Fibroblast of lung (primary cell): ENCODE results near the gene SLC27A3. TPM values are rescaled to one million over a fixed set of nuclear protein-coding genes. Genes with fewer than 3 reads are reported as not detected.

Experiments used
- DNase-seq, 2 donors: peaks; one replicate each; pipeline versions ENCODE4 v3.0.0 to v3.0.0-alpha.2; 2010; ENCODE audit warnings: low read depth in 2 of 2
- H2AFZ ChIP-seq: 2 replicates; pipeline ENCODE4 v1.5.1; 2012; ENCODE audit warnings: low read length, control low read depth, inconsistent platforms
- H3K27ac ChIP-seq: 2 replicates; pipeline ENCODE4 v1.5.1; 2011; ENCODE audit warnings: low read length, control low read depth; ENCODE audit not compliant: insufficient read depth
- H3K27me3 ChIP-seq: 2 replicates; pipeline ENCODE4 v1.5.1; 2011; ENCODE audit warnings: mild to moderate bottlenecking, low read length; ENCODE audit not compliant: control insufficient read depth, insufficient read depth
- H3K36me3 ChIP-seq: 2 replicates; pipeline ENCODE4 v1.5.1; 2011; ENCODE audit warnings: low read length; ENCODE audit not compliant: control insufficient read depth, insufficient read depth
- H3K4me1 ChIP-seq: 2 replicates; pipeline ENCODE4 v1.5.1; 2011; ENCODE audit warnings: low read length; ENCODE audit not compliant: control insufficient read depth, insufficient read depth; ENCODE audit errors: extremely low read depth
- H3K4me2 ChIP-seq: 2 replicates; pipeline ENCODE4 v1.5.1; 2011; ENCODE audit warnings: low read length, control low read depth; ENCODE audit not compliant: insufficient read depth; ENCODE audit errors: extremely low read depth
- H3K4me3 ChIP-seq, 4 experiments: fragments of 200-600 bp in 1 of 4; sonication (generic) in 1 of 4; replicated peaks in 1 of 4; 2 replicates each; pipeline ENCODE4 v1.5.1; 2011 to 2016; ENCODE audit warnings: low read length in 4 of 4, low read depth in 3 of 4, mild to moderate bottlenecking in 3 of 4, control low read depth in 2 of 4, inconsistent platforms in 1 of 4, mixed read lengths in 1 of 4; ENCODE audit not compliant: insufficient read depth in 1 of 4; ENCODE audit errors: control extremely low read depth in 1 of 4
- H3K79me2 ChIP-seq: 2 replicates; pipeline ENCODE4 v1.5.1; 2012; ENCODE audit warnings: mild to moderate bottlenecking, low read length, inconsistent platforms; ENCODE audit not compliant: control insufficient read depth, insufficient read depth
- H3K9ac ChIP-seq: 2 replicates; pipeline ENCODE4 v1.5.1; 2011; ENCODE audit warnings: mild to moderate bottlenecking, low read length, control low read depth; ENCODE audit not compliant: insufficient read depth
- H3K9me3 ChIP-seq: 2 replicates; pipeline ENCODE4 v1.5.1; 2012; ENCODE audit warnings: low read depth, low read length; ENCODE audit not compliant: control insufficient read depth, insufficient read depth
- H4K20me1 ChIP-seq: 2 replicates; pipeline ENCODE4 v1.5.1; 2011; ENCODE audit warnings: low read length; ENCODE audit not compliant: control insufficient read depth, insufficient read depth; ENCODE audit errors: extremely low read depth
- CTCF ChIP-seq, 2 donors: IDR thresholded peaks in 1 of 2; conservative IDR thresholded peaks in 1 of 2; 1 replicate in 1 of 2; 2 replicates in 1 of 2; pipeline ENCODE4 v1.5.1; 2011 to 2012; ENCODE audit warnings: low read length in 2 of 2, control low read depth in 1 of 2, inconsistent platforms in 1 of 2, low read depth in 1 of 2, mild to moderate bottlenecking in 1 of 2
- EZH2 ChIP-seq: IDR thresholded peaks from 2 replicates; pipeline ENCODE4 v1.5.1; 2012; ENCODE audit warnings: low read length, control low read depth, mild to moderate bottlenecking; ENCODE audit errors: missing control alignments
- polyA plus RNA-seq, 2 donors: library from polyadenylated mRNA; depleted of rRNA in 1 of 2; stranded (reverse) in 1 of 2; unstranded in 1 of 2; fragments of >200 nt; gene quantifications; 2 replicates each; pipeline ENCODE4 v1.2.1, GENCODE V29; 2011 to 2012; ENCODE audit warnings: missing spikeins in 1 of 2
- total RNA-seq: library from RNA; depleted of rRNA; stranded (reverse); fragments of >200 nt; gene quantifications from 2 replicates; pipeline ENCODE4 v1.2.1, GENCODE V29; 2014

Gene SLC27A3
- total and polyA plus RNA-seq, 2 donors (not counting 1 experiment from before 2014, with no cell fraction given): 9.7 to 30.6 TPM

GRCh38 chr1:153801786-153802697 is 26.8 kb downstream of the SLC27A3 start:
- Histone ChIP-seq H3K36me3 (no peaks in the 10 kb centered on the region), H4K20me1 (no peaks in the 10 kb centered on the region), H3K27me3 (no peaks in the 10 kb centered on the region), H3K9ac (no peak overlapping the region), H3K4me3 (no peak overlapping the region), H3K4me1 (peaks cover 5% of the 10 kb centered on the region), H3K9me3 (no peaks in the 10 kb centered on the region), H3K4me2 (no peak overlapping the region), H3K79me2 (no peaks in the 10 kb centered on the region), H2AFZ (no peak overlapping the region), H3K27ac (no peak overlapping the region)
- no peak for TF ChIP-seq EZH2
- TF ChIP-seq CTCF (conservative IDR thresholded peaks at IDR 0.05 in 1 of 2, IDR thresholded peaks at IDR 0.05 in 1 of 2; ENCODE audit: low read depth in 1 of 2, low read length in 2 of 2): no peak
- DNase-seq: no peak

- Histone ChIP-seq H3K4me3 (no peak overlapping the region), H3K4me1 (peaks cover 5% of the 10 kb centered on the region), H4K20me1 (no peaks in the 10 kb centered on the region), H2AFZ (no peak overlapping the region), H3K9ac (no peak overlapping the region), H3K79me2 (no peaks in the 10 kb centered on the region), H3K36me3 (no peaks in the 10 kb centered on the region), H3K9me3 (no peaks in the 10 kb centered on the region), H3K27ac (no peak overlapping the region), H3K4me2 (no peak overlapping the region), H3K27me3 (no peaks in the 10 kb centered on the region)
- TF ChIP-seq EZH2 (no peak), CTCF (conservative IDR thresholded peaks at IDR 0.05 in 1 of 2, IDR thresholded peaks at IDR 0.05 in 1 of 2; ENCODE audit: low read depth in 1 of 2, low read length in 2 of 2) (no peak)
- DNase-seq: no peak
Measured at GRCh38 chr1:153803470-153804056, 28.4 kb downstream of the SLC27A3 start.

GRCh38 chr1:153804112-153804511 is 28.9 kb downstream of the SLC27A3 start:
- H3K27ac ChIP-seq: no peak overlapping the region
- no peak overlapping the region for H3K9ac ChIP-seq
- peaks cover 5% of the 10 kb centered on the region for H3K4me1 ChIP-seq
- no peak overlapping the region for H3K4me3 ChIP-seq
- DNase-seq: no peak
- H3K27me3 ChIP-seq: no peaks in the 10 kb centered on the region
- no peaks in the 10 kb centered on the region for H3K9me3 ChIP-seq
- no peaks in the 10 kb centered on the region for H3K36me3 ChIP-seq
- no peak overlapping the region for H3K4me2 ChIP-seq
- H2AFZ ChIP-seq: no peak overlapping the region
- H4K20me1 ChIP-seq: no peaks in the 10 kb centered on the region
- H3K79me2 ChIP-seq: no peaks in the 10 kb centered on the region
- TF ChIP-seq EZH2: no peak
- TF ChIP-seq CTCF (conservative IDR thresholded peaks at IDR 0.05 in 1 of 2, IDR thresholded peaks at IDR 0.05 in 1 of 2; ENCODE audit: low read depth in 1 of 2, low read length in 2 of 2): no peak
